ENCODE results near the gene LDHA. TPM values are rescaled to one million over a fixed set of nuclear protein-coding genes. Genes with fewer than 3 reads are reported as not detected.
A peak's percentile ranks its signal among the peaks of the same experiment; 100 is the strongest.

The LDHA gene
- total and polyA plus RNA-seq, 2 of the 13 experiments (the other 11 are each of a cell fraction or from before 2014, with no cell fraction given), result 805 to 1,547 TPM

DNA sequence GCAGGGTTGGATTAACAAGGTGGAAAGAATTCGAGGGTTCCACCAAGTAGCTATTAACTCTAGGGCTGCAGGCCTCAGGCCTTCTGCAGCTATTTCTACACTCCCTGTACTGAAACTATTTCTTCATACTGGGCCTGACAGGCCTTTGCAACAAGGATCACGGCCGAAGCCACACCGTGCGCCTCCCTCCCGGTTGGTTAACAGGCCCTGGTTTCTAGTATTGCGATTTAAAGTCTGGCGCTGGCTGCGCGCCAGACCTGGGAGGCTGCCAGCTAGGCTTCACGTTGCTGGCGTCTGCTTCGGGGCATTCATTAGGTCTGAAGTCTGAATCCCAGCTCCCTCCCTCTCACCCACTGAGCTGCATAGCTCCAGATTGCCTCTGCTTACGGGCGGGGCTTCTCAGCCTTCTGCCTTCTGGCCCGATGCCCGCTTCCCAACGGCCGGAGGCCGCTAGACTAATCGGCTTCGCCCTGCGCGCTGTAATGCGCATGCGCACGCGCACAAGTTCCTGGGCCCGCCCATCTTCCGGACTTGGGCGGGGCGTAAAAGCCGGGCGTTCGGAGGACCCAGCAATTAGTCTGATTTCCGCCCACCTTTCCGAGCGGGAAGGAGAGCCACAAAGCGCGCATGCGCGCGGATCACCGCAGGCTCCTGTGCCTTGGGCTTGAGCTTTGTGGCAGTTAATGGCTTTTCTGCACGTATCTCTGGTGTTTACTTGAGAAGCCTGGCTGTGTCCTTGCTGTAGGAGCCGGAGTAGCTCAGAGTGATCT, 1.6 kb downstream of the LDHA start (continued):
- TF ChIP-seq HMGXB4 (CRISPR knock-in tag; IDR thresholded peaks at IDR 0.05; ENCODE audit: borderline replicate concordance in 1 of 2, low read depth in 1 of 2), result peak; percentile 58 to 61; a peak in 2 of 4 replicates
- peak; percentile 56 for TF ChIP-seq ZNF883 (CRISPR knock-in tag; IDR thresholded peaks at IDR 0.05; ENCODE audit: not compliant biosample characterization)
- no peak for TF ChIP-seq ZNF841 (CRISPR knock-in tag; IDR thresholded peaks at IDR 0.05; ENCODE audit: borderline replicate concordance)
- peak; percentile 30; the same call in 1 of the 2 replicates for TF ChIP-seq ZNF33B (CRISPR knock-in tag; IDR thresholded peaks at IDR 0.05)
- peak; percentile 45; the same call in 1 of the 2 replicates for TF ChIP-seq SMAD3 (CRISPR knock-in tag; IDR thresholded peaks at IDR 0.05)
- TF ChIP-seq DRAP1 (CRISPR knock-in tag; IDR thresholded peaks at IDR 0.05), result no peak
- TF ChIP-seq MBNL3 (CRISPR knock-in tag; conservative IDR thresholded peaks at IDR 0.05), result no peak
- peak; percentile 57; the same call in 1 of the 2 replicates for TF ChIP-seq MAZ (IDR thresholded peaks at IDR 0.05; ENCODE audit: borderline replicate concordance, low read depth, low read length)
- 0 out of 2 replicates have a peak, but pooled peaks have one; percentile 73 for TF ChIP-seq MAZ (CRISPR knock-in tag; IDR thresholded peaks at IDR 0.05; ENCODE audit: low read depth)
- peak; percentile 29; the same call in 1 of the 2 replicates for TF ChIP-seq FOSL2 (CRISPR knock-in tag; IDR thresholded peaks at IDR 0.05)
- TF ChIP-seq PAX8 (CRISPR knock-in tag; IDR thresholded peaks at IDR 0.05; ENCODE audit: borderline replicate concordance), result peak; percentile 84; the same call in 1 of the 2 replicates
- TF ChIP-seq ZNF44 (CRISPR knock-in tag; IDR thresholded peaks at IDR 0.05), result no peak
- TF ChIP-seq, protein P1, sequence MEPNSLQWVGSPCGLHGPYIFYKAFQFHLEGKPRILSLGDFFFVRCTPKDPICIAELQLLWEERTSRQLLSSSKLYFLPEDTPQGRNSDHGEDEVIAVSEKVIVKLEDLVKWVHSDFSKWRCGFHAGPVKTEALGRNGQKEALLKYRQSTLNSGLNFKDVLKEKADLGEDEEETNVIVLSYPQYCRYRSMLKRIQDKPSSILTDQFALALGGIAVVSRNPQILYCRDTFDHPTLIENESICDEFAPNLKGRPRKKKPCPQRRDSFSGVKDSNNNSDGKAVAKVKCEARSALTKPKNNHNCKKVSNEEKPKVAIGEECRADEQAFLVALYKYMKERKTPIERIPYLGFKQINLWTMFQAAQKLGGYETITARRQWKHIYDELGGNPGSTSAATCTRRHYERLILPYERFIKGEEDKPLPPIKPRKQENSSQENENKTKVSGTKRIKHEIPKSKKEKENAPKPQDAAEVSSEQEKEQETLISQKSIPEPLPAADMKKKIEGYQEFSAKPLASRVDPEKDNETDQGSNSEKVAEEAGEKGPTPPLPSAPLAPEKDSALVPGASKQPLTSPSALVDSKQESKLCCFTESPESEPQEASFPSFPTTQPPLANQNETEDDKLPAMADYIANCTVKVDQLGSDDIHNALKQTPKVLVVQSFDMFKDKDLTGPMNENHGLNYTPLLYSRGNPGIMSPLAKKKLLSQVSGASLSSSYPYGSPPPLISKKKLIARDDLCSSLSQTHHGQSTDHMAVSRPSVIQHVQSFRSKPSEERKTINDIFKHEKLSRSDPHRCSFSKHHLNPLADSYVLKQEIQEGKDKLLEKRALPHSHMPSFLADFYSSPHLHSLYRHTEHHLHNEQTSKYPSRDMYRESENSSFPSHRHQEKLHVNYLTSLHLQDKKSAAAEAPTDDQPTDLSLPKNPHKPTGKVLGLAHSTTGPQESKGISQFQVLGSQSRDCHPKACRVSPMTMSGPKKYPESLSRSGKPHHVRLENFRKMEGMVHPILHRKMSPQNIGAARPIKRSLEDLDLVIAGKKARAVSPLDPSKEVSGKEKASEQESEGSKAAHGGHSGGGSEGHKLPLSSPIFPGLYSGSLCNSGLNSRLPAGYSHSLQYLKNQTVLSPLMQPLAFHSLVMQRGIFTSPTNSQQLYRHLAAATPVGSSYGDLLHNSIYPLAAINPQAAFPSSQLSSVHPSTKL (CRISPR knock-in tag; IDR thresholded peaks at IDR 0.05), result peak; percentile 40; the same call in 1 of the 2 replicates
- peak; percentile 84; the same call in 1 of the 2 replicates for TF ChIP-seq ZNF670 (CRISPR knock-in tag; IDR thresholded peaks at IDR 0.05; ENCODE audit: borderline replicate concordance)
- no peak for TF ChIP-seq ZNF580 (CRISPR knock-in tag; IDR thresholded peaks at IDR 0.05; ENCODE audit: borderline replicate concordance, low read depth)
- TF ChIP-seq ZNF766 (CRISPR knock-in tag; IDR thresholded peaks at IDR 0.05; ENCODE audit: borderline replicate concordance), result peak; percentile 37; the same call in 1 of the 2 replicates
- peak; percentile 77; the same call in 1 of the 2 replicates for TF ChIP-seq TARDBP (CRISPR knock-in tag; IDR thresholded peaks at IDR 0.05)
- TF ChIP-seq, protein P2, sequence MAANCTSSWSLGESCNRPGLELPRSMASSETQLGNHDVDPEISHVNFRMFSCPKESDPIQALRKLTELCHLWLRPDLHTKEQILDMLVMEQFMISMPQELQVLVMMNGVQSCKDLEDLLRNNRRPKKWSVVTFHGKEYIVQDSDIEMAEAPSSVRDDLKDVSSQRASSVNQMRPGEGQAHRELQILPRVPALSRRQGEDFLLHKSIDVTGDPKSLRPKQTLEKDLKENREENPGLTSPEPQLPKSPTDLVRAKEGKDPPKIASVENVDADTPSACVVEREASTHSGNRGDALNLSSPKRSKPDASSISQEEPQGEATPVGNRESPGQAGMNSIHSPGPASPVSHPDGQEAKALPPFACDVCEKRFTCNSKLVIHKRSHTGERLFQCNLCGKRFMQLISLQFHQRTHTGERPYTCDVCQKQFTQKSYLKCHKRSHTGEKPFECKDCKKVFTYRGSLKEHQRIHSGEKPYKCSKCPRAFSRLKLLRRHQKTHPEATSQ (CRISPR knock-in tag; IDR thresholded peaks at IDR 0.05; ENCODE audit: borderline replicate concordance), result peak; percentile 83; the same call in 1 of the 2 replicates
